Left lung (tissue), 14 donors: ENCODE data around the gene ZNF679. TPM values are rescaled to one million over a fixed set of nuclear protein-coding genes. Genes with fewer than 3 reads are reported as not detected.
"Not testable (repeated sequence)": the region's sequence is repeated elsewhere in the genome, so short reads cannot be mapped to it uniquely, and the experiment has no call there.

Experiments
- ATAC-seq: fragments of 200-7000 bp; cut with Tn5 transposase; one replicate; pipeline ENCODE4 v1.9.1; 2020; ENCODE audit warnings: moderate library complexity
- DNase-seq, 4 donors: peaks; one replicate each; pipeline ENCODE4 v3.0.0-alpha.2; 2013 to 2020
- H3K27ac ChIP-seq, 2 donors: fragments of 200-600 bp; sonication (generic) in 1 of 2; one replicate each; pipeline versions ENCODE4 v1.5.0 to v1.8.0; 2020 to 2021
- H3K27me3 ChIP-seq, 2 donors: fragments of 200-600 bp; sonication (generic) in 1 of 2; one replicate each; pipeline versions ENCODE4 v1.5.0 to v1.8.0; 2020 to 2021
- H3K36me3 ChIP-seq, 2 donors: fragments of 200-600 bp; sonication (generic) in 1 of 2; one replicate each; pipeline versions ENCODE4 v1.5.0 to v1.8.0; 2020 to 2021
- H3K4me1 ChIP-seq, 2 donors: fragments of 200-600 bp; one replicate each; pipeline ENCODE4 v1.8.0; 2021
- H3K4me3 ChIP-seq, 2 donors: fragments of 200-600 bp; sonication (generic) in 1 of 2; one replicate each; pipeline versions ENCODE4 v1.5.0 to v1.8.0; 2020 to 2021; ENCODE audit warnings: mild to moderate bottlenecking in 1 of 2
- H3K9me3 ChIP-seq, 2 donors: fragments of 200-600 bp; sonication (generic) in 1 of 2; one replicate each; pipeline versions ENCODE4 v1.5.0 to v1.8.0; 2020 to 2021
- CTCF ChIP-seq, 2 donors: fragments of 200-600 bp; sonication (generic) in 1 of 2; IDR thresholded peaks; one replicate each; pipeline versions ENCODE4 v1.5.0 to v1.8.0; 2021; ENCODE audit warnings: antibody characterized with exemption in 2 of 2
- intact Hi-C, 2 donors: fragments of 100-400 bp; cut with DNase I; formaldehyde crosslinking; loops; one replicate each; pipeline versions ENCODE4 v1.11.2 to v1.14.2; 2022
- long read RNA-seq, 12 donors: library from polyadenylated mRNA in 2 of 12; unstranded in 2 of 12; transcript quantifications; one replicate each; pipeline ENCODE4 v2.0.0 and lab custom pipeline, GENCODE V29; 2019 to 2026
- polyA plus RNA-seq, 6 donors: library from polyadenylated mRNA; unstranded; fragments of 120-200 nt; gene quantifications; one replicate each; pipeline ENCODE4 v1.2.1, GENCODE V29; 2013; ENCODE audit not compliant: insufficient read length in 6 of 6
- total RNA-seq, 2 donors: library from RNA; stranded (reverse); fragmentation: NEBNext Ultra II Directional; extraction: Animal tissue kit (Norgen Biotek cat#: 25700); gene quantifications; one replicate each; pipeline ENCODE4 v1.2.1, GENCODE V29; 2021
- donor health status: DM: no; HTN: yes; CAD: no.
- donor health status: DM: no; HTN: no; CAD: no.

ZNF679 gene
- total RNA-seq = not detected
- not detected for polyA plus RNA-seq
- long read RNA-seq, donor 1 = 0 reads
- long read RNA-seq, donor 2 = 0 reads
- long read RNA-seq, donor 3 = 0 reads
- long read RNA-seq, donor 4 = 0 reads
- long read RNA-seq, donor 5 = 0 reads
- long read RNA-seq, donor 6 = 0 reads
- long read RNA-seq, donor 7 = 0 reads
- long read RNA-seq, donor 8 = 0 reads
- long read RNA-seq, donor 9 = 0 reads
- long read RNA-seq, donor 10 = 0 reads
- long read RNA-seq, donor 11 = 0 reads
- long read RNA-seq, donor 12 = 0 reads

- H3K27me3 ChIP-seq, H3K4me3 ChIP-seq, H3K27ac ChIP-seq, H3K36me3 ChIP-seq, DNase-seq, H3K4me1 ChIP-seq, intact Hi-C loops, ATAC-seq: not testable (repeated sequence)
- H3K9me3 ChIP-seq = peaks cover 0 to 92% of the 10 kb centered on the region in 2 donors
These were observed at the start of gene ZNF679 for GRCh38 chr7:64228174-64228573. Gene ZNF679, plus strand, starts transcription at chr7:64228474. Its CDS starts 20,644 bp downstream, at chr7:64249118.

- Histone ChIP-seq H3K27ac (no peak overlapping the region), H3K4me1 (no peaks in the 10 kb centered on the region), H3K4me3 (no peak overlapping the region), H3K27me3 (peaks cover 9 to 34% of the 10 kb centered on the region in 2 donors), H3K9me3 (peaks cover 0 to 29% of the 10 kb centered on the region in 2 donors), H3K36me3 (no peaks in the 10 kb centered on the region)
- ATAC-seq = no peak
- TF ChIP-seq CTCF (IDR thresholded peaks at IDR 0.05) = peak in 1 of 2 donors; percentile 23
- no peak for DNase-seq
- intact Hi-C loops = loop anchor here (5.0 to 10.0 kb wide), 2 partner anchors 436 to 444 kb away; no protein-coding TSS in a partner anchor
These were observed 47.3 kb upstream of the ZNF679 start for GRCh38 chr7:64180989-64181388.

GRCh38 chr7:64181586-64181985 lies 46.7 kb upstream of the ZNF679 start:
- Histone ChIP-seq H3K27ac (no peak overlapping the region), H3K27me3 (peaks cover 9 to 34% of the 10 kb centered on the region in 2 donors), H3K9me3 (peaks cover 0 to 28% of the 10 kb centered on the region in 2 donors), H3K36me3 (no peaks in the 10 kb centered on the region), H3K4me1 (no peaks in the 10 kb centered on the region), H3K4me3 (no peak overlapping the region)
- ATAC-seq (no peak), DNase-seq (peak in 1 of 4 donors; percentile 63)
- intact Hi-C loops = loop anchor here (5.0 to 10.0 kb wide), 2 partner anchors 436 to 443 kb away; no protein-coding TSS in a partner anchor
- no peak for TF ChIP-seq CTCF (IDR thresholded peaks at IDR 0.05)

GRCh38 chr7:64182036-64182790 lies 46.1 kb upstream of the ZNF679 start:
- intact Hi-C loops = loop anchor here (5.0 to 10.0 kb wide), 2 partner anchors 435 to 443 kb away; no protein-coding TSS in a partner anchor
- Histone ChIP-seq H3K4me1 (no peaks in the 10 kb centered on the region), H3K9me3 (peaks cover 0 to 26% of the 10 kb centered on the region in 2 donors), H3K27me3 (peaks cover 9 to 34% of the 10 kb centered on the region in 2 donors), H3K27ac (no peak overlapping the region), H3K4me3 (no peak overlapping the region), H3K36me3 (no peaks in the 10 kb centered on the region)
- ATAC-seq (no peak), DNase-seq (peak in 1 of 4 donors; percentile 68)
- TF ChIP-seq CTCF (IDR thresholded peaks at IDR 0.05) = no peak

GRCh38 chr7:64183126-64183742 lies 45.0 kb upstream of the ZNF679 start:
- Histone ChIP-seq H3K9me3 (peaks cover 0 to 27% of the 10 kb centered on the region in 2 donors), H3K27me3 (peaks cover 9 to 34% of the 10 kb centered on the region in 2 donors), H3K4me3 (no peak overlapping the region), H3K4me1 (no peaks in the 10 kb centered on the region), H3K27ac (no peak overlapping the region), H3K36me3 (no peaks in the 10 kb centered on the region)
- ATAC-seq (peak; percentile 49), DNase-seq (peak in 1 of 4 donors; percentile 75)
- intact Hi-C loops = loop anchor here (5.0 to 10.0 kb wide), 2 partner anchors 434 to 442 kb away; no protein-coding TSS in a partner anchor
- TF ChIP-seq CTCF (IDR thresholded peaks at IDR 0.05) = peak; percentile 68 to 73
